ENCODE results near the gene RPL10. TPM values are rescaled to one million over a fixed set of nuclear protein-coding genes. Genes with fewer than 3 reads are reported as not detected.
"Not testable (repeated sequence)": the region's sequence is repeated elsewhere in the genome, so short reads cannot be mapped to it uniquely, and the experiment has no call there.

RPL10 gene
- total RNA-seq, 4 donors from 2014 or later, result 2,150 to 7,554 (median 4,519) TPM

DNA sequence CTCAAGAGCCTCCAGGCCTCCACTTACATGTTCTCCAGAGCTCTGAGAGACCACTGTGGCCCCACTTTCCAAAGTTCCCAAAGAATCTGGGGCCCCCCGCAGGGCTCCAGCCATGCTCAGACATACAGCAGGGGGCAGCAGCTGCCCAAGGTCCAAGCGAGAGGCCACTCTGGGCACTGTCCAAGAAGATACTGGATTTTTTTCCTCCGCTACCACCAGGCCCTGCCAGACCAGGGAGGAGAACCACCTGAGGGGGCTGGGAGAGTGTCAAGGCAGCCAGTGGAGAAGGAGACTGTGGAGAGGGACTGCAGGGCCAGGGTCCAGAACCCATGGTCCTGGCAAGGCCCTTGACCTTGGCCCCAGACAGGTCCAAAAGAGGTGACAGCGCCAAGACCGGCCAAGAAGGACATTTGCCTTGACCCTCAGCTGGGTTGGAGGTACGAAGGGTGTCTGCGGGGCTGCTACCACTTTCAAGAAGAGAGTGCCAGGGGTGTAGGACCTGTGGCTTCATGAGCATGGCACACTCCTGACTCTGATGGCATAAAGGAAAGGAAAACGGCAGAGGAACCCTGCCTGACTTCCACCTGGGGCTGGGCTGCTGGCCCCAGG lies 13.8 kb upstream of the RPL10 start:
- no peak for DNase-seq (ENCODE audit: extremely low spot score)
- no peaks in the 10 kb centered on the region for H3K27me3 ChIP-seq
- WGBS, result 59% methylated on average over 8 of the region's 8 CpGs

DNA sequence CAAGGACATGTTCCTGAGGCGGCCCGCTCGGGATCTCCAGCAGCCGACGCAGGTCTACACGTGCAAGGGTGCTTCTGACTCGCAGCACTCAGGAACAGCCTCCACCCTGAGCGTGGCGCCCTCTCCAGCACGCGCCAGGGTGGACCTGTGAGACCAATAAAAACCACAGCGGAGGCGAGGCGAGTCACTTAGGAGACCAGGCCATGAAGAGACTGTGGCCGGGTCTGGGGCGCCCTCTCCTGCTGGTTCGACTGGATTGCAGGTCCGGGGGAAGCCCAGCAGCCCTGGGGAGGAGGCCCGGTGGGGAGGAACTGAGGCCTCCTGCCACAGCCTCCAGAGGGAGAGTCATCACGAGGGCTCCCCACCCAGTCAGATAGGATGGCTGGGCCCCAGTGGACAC lies 10.1 kb upstream of the RPL10 start:
- DNase-seq (ENCODE audit: extremely low spot score); intact Hi-C loops (cut with DNase I); H3K27ac ChIP-seq (replicated peaks in 1 of 4); H3K9me3 ChIP-seq; H3K36me3 ChIP-seq; H3K4me3 ChIP-seq; H3K27me3 ChIP-seq: not testable (repeated sequence)
- H3K4me1 ChIP-seq, result peaks cover 0 to 16% (median 16%) of the 10 kb centered on the region in 4 donors
- no CpG with 5 or more reads among the region's 20 CpGs for WGBS

More for the DNA sequence above, 13.8 kb upstream of the RPL10 start:
- intact Hi-C loops (cut with DNase I), result no loop called here
- peaks cover 6 to 44% (median 38%) of the 10 kb centered on the region in 4 donors for H3K4me1 ChIP-seq
- H3K27ac ChIP-seq (replicated peaks in 1 of 4), result peak overlapping the region; percentile 38 to 92 (median 48)
- H3K9me3 ChIP-seq, result no peaks in the 10 kb centered on the region
- peaks cover 0 to 19% (median 3%) of the 10 kb centered on the region in 4 donors for H3K36me3 ChIP-seq
- H3K4me3 ChIP-seq, result no peak overlapping the region
- TF ChIP-seq POLR2AphosphoS5 (IDR thresholded peaks at IDR 0.05) (peak in 1 of 2 donors; percentile 5), EP300 (IDR thresholded peaks at IDR 0.05) (no peak), POLR2A (IDR thresholded peaks at IDR 0.05; ENCODE audit: low read depth) (no peak)
- TF ChIP-seq, protein P1, sequence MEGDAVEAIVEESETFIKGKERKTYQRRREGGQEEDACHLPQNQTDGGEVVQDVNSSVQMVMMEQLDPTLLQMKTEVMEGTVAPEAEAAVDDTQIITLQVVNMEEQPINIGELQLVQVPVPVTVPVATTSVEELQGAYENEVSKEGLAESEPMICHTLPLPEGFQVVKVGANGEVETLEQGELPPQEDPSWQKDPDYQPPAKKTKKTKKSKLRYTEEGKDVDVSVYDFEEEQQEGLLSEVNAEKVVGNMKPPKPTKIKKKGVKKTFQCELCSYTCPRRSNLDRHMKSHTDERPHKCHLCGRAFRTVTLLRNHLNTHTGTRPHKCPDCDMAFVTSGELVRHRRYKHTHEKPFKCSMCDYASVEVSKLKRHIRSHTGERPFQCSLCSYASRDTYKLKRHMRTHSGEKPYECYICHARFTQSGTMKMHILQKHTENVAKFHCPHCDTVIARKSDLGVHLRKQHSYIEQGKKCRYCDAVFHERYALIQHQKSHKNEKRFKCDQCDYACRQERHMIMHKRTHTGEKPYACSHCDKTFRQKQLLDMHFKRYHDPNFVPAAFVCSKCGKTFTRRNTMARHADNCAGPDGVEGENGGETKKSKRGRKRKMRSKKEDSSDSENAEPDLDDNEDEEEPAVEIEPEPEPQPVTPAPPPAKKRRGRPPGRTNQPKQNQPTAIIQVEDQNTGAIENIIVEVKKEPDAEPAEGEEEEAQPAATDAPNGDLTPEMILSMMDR (IDR thresholded peaks at IDR 0.05), result peak; percentile 36 to 53 (median 48)

DNA sequence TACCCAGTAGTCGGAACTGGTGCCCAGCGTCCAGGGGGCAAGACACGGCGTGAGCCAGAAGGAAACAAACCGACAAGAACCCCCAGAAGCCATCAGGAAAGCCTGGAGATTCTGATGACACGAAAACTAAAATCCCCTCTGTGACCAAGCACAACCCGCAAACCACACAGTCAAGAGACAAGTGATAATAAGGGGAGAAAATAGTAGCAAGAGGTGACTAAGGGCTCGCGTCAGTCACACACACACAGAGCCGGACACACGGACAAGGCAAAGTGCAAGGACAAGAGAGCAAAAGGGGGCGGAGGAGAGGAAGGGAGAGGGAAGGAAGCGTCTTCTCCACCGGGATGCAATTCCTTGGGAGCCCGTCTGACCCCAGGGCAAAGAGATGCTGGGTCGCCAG lies 9.5 kb upstream of the RPL10 start:
- H3K27me3 ChIP-seq; intact Hi-C loops (cut with DNase I); DNase-seq (ENCODE audit: extremely low spot score); H3K27ac ChIP-seq (replicated peaks in 1 of 4); H3K36me3 ChIP-seq; H3K4me3 ChIP-seq; H3K9me3 ChIP-seq: not testable (repeated sequence)
- WGBS, result no CpG with 5 or more reads among the region's 16 CpGs
- peaks cover 0 to 11% (median 11%) of the 10 kb centered on the region in 4 donors for H3K4me1 ChIP-seq

DNA sequence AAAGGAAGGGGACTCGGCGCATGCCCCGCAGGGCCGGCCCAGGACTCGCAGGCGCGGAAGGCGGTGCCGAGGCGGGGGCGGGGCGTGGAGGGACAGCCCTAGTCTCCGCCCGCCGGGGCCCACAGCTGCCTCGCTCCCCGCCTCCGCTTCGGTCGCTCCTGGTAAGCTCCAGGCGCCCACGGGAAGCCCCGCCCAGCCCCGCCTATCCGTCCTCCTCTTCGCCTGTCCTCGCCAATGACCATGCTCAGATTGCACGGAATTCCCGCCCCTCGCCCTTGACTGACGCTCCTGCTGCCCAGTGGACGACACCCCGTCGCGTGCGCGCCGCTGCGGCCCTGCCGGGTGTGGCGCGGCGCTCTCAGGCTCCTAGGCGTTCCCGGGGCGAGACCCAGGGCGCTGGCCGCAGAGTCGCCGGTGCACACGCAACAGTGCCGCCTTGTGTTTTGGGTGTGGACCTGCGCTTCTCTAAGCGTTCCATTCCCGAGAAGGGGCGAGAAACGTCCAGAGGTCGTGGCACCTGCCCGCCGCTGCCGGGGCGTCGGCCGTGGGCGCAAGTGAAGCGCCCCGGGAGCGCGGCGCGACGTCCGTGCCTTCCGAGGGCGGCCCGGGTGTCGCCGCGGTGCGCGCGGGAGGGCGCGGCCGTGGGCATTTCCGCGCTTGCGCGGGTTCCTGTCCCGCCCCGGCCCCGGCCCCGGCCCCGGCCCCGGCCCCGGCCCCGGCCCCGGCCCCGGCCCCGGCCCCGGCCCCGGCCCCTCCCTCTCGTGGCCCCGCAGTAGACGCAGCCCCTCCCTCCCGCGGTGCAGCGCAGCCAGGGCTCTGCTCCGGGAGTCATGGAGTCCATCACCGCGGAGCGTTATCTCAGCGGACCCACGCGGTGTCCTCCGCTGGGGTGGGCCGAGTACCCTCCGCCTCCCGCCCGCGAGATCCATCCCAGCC lies 8.1 kb upstream of the RPL10 start:
- H3K4me1 ChIP-seq; H3K27me3 ChIP-seq; intact Hi-C loops (cut with DNase I); H3K36me3 ChIP-seq; H3K9me3 ChIP-seq; DNase-seq (ENCODE audit: extremely low spot score): not testable (repeated sequence)
- Histone ChIP-seq H3K27ac (replicated peaks in 1 of 4) (peak overlapping the region in 3 of 4 donors; percentile 67 to 79 (median 78)), H3K4me3 (peak overlapping the region in 3 of 4 donors; percentile 36 to 56 (median 40))
- WGBS, result no CpG with 5 or more reads among the region's 121 CpGs

DNA sequence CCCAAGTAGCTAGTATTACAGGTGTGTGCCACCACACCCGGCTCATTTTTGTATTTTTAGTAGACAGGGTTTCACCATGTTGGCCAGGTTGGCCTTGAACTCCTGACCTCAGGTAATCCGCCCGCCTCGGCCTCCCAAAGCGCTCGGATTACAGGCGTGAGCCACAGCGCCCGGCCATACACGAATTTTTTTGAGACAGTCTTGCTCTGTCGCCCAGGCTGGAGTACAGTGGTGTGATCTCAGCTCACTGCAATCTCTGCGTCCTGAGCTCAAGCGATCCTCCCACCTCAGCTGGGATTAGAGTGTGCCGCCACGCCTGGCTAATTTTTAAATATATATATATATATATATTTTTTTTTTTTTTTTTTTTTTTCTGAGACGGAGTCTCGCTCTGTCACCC lies 1.8 kb upstream of the RPL10 start:
- Histone ChIP-seq H3K36me3 (peaks cover 9 to 25% (median 22%) of the 10 kb centered on the region in 4 donors), H3K27ac (replicated peaks in 1 of 4) (peak overlapping the region; percentile 90 to 98 (median 95)), H3K4me1 (peaks cover 7 to 32% (median 21%) of the 10 kb centered on the region in 4 donors)
- not testable (repeated sequence) for H3K4me3 ChIP-seq; DNase-seq (ENCODE audit: extremely low spot score); H3K27me3 ChIP-seq; H3K9me3 ChIP-seq
- intact Hi-C loops (cut with DNase I), result loop anchor here (5.0 kb wide), 1 partner anchor 59 kb away; no protein-coding TSS in a partner anchor
- WGBS, result 90% methylated on average over 17 of the region's 17 CpGs

DNA sequence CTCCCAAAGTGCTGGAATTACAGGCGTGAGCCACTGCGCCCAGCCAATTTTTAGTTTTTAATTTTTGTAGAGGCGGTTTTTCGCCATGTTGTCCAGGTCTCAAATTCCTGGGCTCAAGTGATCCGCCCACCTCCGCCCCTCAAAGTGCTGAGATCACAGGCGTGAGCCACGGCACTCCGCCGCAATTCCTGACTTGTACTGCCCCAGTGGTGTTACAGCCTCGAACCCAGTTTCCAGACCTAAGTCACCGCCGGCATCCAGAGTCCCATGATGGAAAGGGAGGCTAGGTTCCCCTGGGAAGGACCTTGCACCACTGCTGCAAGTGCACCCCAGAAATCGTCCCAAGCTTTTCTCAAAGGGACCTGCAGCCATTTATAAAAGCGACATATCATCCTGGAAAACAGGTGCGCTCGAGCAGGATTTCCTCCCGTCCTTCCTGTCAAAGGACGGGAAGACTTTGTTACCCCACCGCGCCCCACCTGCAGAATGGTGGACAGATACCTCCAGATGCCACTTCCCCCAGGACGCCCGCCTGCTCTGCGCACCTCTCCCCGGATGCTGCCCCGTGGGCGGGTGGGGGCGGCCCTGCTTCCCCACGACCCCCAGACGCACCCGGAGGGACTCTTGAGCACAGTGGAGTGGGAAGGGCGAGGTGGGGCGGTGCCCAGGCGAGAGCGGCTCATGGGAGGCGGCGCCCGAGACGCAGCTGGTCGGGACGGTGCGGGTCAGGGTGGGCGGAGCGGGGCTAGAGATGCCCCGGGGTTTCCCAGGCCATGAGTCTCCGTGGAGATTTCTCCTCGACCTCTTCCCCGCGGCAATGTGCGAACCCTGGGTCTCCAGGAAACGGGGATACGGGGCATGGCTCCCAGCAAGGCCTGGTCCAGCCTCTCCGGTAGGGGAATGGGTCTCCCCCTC lies 947 bp upstream of the RPL10 start:
- no peaks in the 10 kb centered on the region for H3K9me3 ChIP-seq
- peak overlapping the region; percentile 63 to 76 (median 66) for H3K4me3 ChIP-seq
- peaks cover 7 to 32% (median 22%) of the 10 kb centered on the region in 4 donors for H3K4me1 ChIP-seq
- no peak for DNase-seq (ENCODE audit: extremely low spot score)
- H3K27ac ChIP-seq (replicated peaks in 1 of 4), result peak overlapping the region; percentile 90 to 98 (median 95)
- WGBS, result 56% methylated on average over 33 of the region's 53 CpGs
- H3K36me3 ChIP-seq, result peaks cover 9 to 26% (median 23%) of the 10 kb centered on the region in 4 donors
- H3K27me3 ChIP-seq, result no peaks in the 10 kb centered on the region
- intact Hi-C loops (cut with DNase I), result loop anchor here (5.0 kb wide), 1 partner anchor 60 kb away; no protein-coding TSS in a partner anchor
- TF ChIP-seq EP300 (IDR thresholded peaks at IDR 0.05) (no peak), POLR2AphosphoS5 (IDR thresholded peaks at IDR 0.05) (peak; percentile 4 to 44), POLR2A (IDR thresholded peaks at IDR 0.05; ENCODE audit: low read depth) (peak; percentile 55)
